LNCaP clone FGC (cell line): ENCODE results near the gene PYHIN1.

Experiments
- DNase-seq: peaks from one replicate; pipeline ENCODE4 v3.0.0-alpha.2; 2011; ENCODE audit warnings: low read depth
- H3K4me3 ChIP-seq: 2 replicates; pipeline ENCODE4 v1.5.1; 2011; ENCODE audit warnings: mild to moderate bottlenecking, low read depth, low read length, control low read depth
- CTCF ChIP-seq: IDR thresholded peaks from 2 replicates; pipeline ENCODE4 v1.5.1; 2012; ENCODE audit warnings: mild to moderate bottlenecking; ENCODE audit not compliant: control insufficient read depth, insufficient read depth; ENCODE audit errors: extremely low read depth

PYHIN1 gene

GRCh38 chr1:158932171-158932570 is 819 bp downstream of the PYHIN1 start:
- DNase-seq, result no peak
- no peak overlapping the region for H3K4me3 ChIP-seq
- TF ChIP-seq CTCF, result no peak

GRCh38 chr1:158933621-158934020 is 2.3 kb downstream of the PYHIN1 start:
- DNase-seq, result no peak
- no peak for TF ChIP-seq CTCF
- no peak overlapping the region for H3K4me3 ChIP-seq

GRCh38 chr1:158939180-158939579 is 7.8 kb downstream of the PYHIN1 start:
- TF ChIP-seq CTCF, result no peak
- no peak overlapping the region for H3K4me3 ChIP-seq
- no peak for DNase-seq

GRCh38 chr1:158941317-158941716 is 10.0 kb downstream of the PYHIN1 start:
- no peak for DNase-seq
- H3K4me3 ChIP-seq, result no peak overlapping the region
- TF ChIP-seq CTCF, result no peak

GRCh38 chr1:158942490-158942889 is 11.1 kb downstream of the PYHIN1 start:
- no peak overlapping the region for H3K4me3 ChIP-seq
- DNase-seq, result no peak
- TF ChIP-seq CTCF, result no peak

GRCh38 chr1:158943059-158943458 is 11.7 kb downstream of the PYHIN1 start:
- H3K4me3 ChIP-seq, result no peak overlapping the region
- no peak for TF ChIP-seq CTCF
- no peak for DNase-seq

GRCh38 chr1:158945061-158945460 is 13.7 kb downstream of the PYHIN1 start:
- no peak for TF ChIP-seq CTCF
- no peak overlapping the region for H3K4me3 ChIP-seq
- DNase-seq, result no peak
